Mesenchymal stem cell (in vitro differentiated cells and primary cell): ENCODE data around the gene ZBTB40.

Experiments
- DNase-seq: peaks from one replicate; pipeline ENCODE4 v3.0.0-alpha.2; 2013
- H2AFZ ChIP-seq: one replicate; pipeline ENCODE4 v1.6.1; 2013; ENCODE audit warnings: low read depth, mild to moderate bottlenecking, control low read depth, inconsistent platforms, low read length, moderate library complexity
- H2AK5ac ChIP-seq: 2 replicates; pipeline ENCODE4 v1.6.1; 2013; ENCODE audit warnings: low read length, moderate library complexity, mild to moderate bottlenecking, inconsistent platforms; ENCODE audit not compliant: severe bottlenecking
- H2BK120ac ChIP-seq: one replicate; pipeline ENCODE4 v1.6.1; 2013; ENCODE audit warnings: low read depth, mild to moderate bottlenecking, inconsistent platforms, low read length, moderate library complexity
- H2BK12ac ChIP-seq, 2 experiments: one replicate each; pipeline ENCODE4 v1.6.1; 2013; ENCODE audit warnings: inconsistent platforms in 2 of 2, low read length in 2 of 2, mild to moderate bottlenecking in 2 of 2, moderate library complexity in 2 of 2, control low read depth in 1 of 2
- H2BK15ac ChIP-seq: one replicate; pipeline ENCODE4 v1.6.1; 2013; ENCODE audit warnings: mild to moderate bottlenecking, low read depth, inconsistent platforms; ENCODE audit not compliant: poor library complexity, severe bottlenecking
- H2BK5ac ChIP-seq: 2 replicates; pipeline ENCODE4 v1.6.1; 2013; ENCODE audit warnings: low read depth, mild to moderate bottlenecking, low read length, control low read depth, inconsistent platforms; ENCODE audit not compliant: poor library complexity, severe bottlenecking
- H3K14ac ChIP-seq, 2 experiments: one replicate each; pipeline ENCODE4 v1.6.1; 2013; ENCODE audit warnings: inconsistent platforms in 2 of 2, low read length in 2 of 2, control low read depth in 1 of 2, mild to moderate bottlenecking in 1 of 2, moderate library complexity in 1 of 2
- H3K18ac ChIP-seq, 2 experiments: one replicate each; pipeline ENCODE4 v1.6.1; 2013; ENCODE audit warnings: inconsistent platforms in 2 of 2, low read length in 2 of 2, control low read depth in 1 of 2, low read depth in 1 of 2, mild to moderate bottlenecking in 1 of 2
- H3K23ac ChIP-seq, 2 experiments: one replicate each; pipeline ENCODE4 v1.6.1; 2013; ENCODE audit warnings: inconsistent platforms in 2 of 2, low read length in 2 of 2, mild to moderate bottlenecking in 2 of 2, moderate library complexity in 2 of 2, control low read depth in 1 of 2
- H3K27ac ChIP-seq: 2 replicates; pipeline ENCODE4 v1.5.1; 2013; ENCODE audit warnings: mild to moderate bottlenecking, moderate library complexity, low read length, control low read depth, inconsistent platforms; ENCODE audit not compliant: poor library complexity, severe bottlenecking
- H3K27me3 ChIP-seq, 2 experiments: 2 replicates each; pipeline versions ENCODE4 v1.6.1 to v1.7.0; 2013; ENCODE audit warnings: low read length in 2 of 2, mild to moderate bottlenecking in 2 of 2, moderate library complexity in 2 of 2, control low read depth in 1 of 2, inconsistent platforms in 1 of 2; ENCODE audit not compliant: control insufficient read depth in 1 of 2, insufficient read depth in 1 of 2
- H3K36me3 ChIP-seq, 2 experiments: 2 replicates each; pipeline versions ENCODE4 v1.6.1 to v1.7.0; 2013; ENCODE audit warnings: low read length in 2 of 2, control low read depth in 1 of 2, inconsistent platforms in 1 of 2, low read depth in 1 of 2, mild to moderate bottlenecking in 1 of 2; ENCODE audit not compliant: insufficient read depth in 2 of 2, control insufficient read depth in 1 of 2
- H3K4ac ChIP-seq, 2 experiments: one replicate each; pipeline ENCODE4 v1.6.1; 2013; ENCODE audit warnings: inconsistent platforms in 2 of 2, low read length in 2 of 2, mild to moderate bottlenecking in 2 of 2, moderate library complexity in 2 of 2, control low read depth in 1 of 2, low read depth in 1 of 2
- H3K4me1 ChIP-seq: 2 replicates; pipeline ENCODE4 v1.6.1; 2013; ENCODE audit warnings: low read depth, low read length, control low read depth; ENCODE audit not compliant: control insufficient read depth, insufficient read depth
- H3K4me2 ChIP-seq: 2 replicates; pipeline ENCODE4 v1.6.1; 2013; ENCODE audit warnings: low read length, mild to moderate bottlenecking, inconsistent platforms; ENCODE audit not compliant: poor library complexity, severe bottlenecking
- H3K4me3 ChIP-seq, 2 experiments: 2 replicates each; pipeline versions ENCODE4 v1.5.1 to v1.7.0; 2013; ENCODE audit warnings: low read length in 2 of 2, mild to moderate bottlenecking in 2 of 2, control low read depth in 1 of 2, low read depth in 1 of 2; ENCODE audit not compliant: insufficient read depth in 1 of 2
- H3K79me1 ChIP-seq: replicated peaks from 2 replicates; pipeline ENCODE4 v1.6.1; 2013; ENCODE audit warnings: mild to moderate bottlenecking, control low read depth, low read length, inconsistent platforms; ENCODE audit not compliant: poor library complexity, severe bottlenecking
- H3K9ac ChIP-seq: 2 replicates; pipeline ENCODE4 v1.7.0; 2013; ENCODE audit warnings: mild to moderate bottlenecking, low read length, moderate library complexity
- H3K9me3 ChIP-seq: 2 replicates; pipeline ENCODE4 v1.7.0; 2013; ENCODE audit warnings: mild to moderate bottlenecking, low read length; ENCODE audit not compliant: control insufficient read depth
- H4K8ac ChIP-seq: one replicate; pipeline ENCODE4 v1.6.1; 2013; ENCODE audit warnings: inconsistent platforms, mild to moderate bottlenecking, low read length, moderate library complexity
- H4K91ac ChIP-seq: one replicate; pipeline ENCODE4 v1.6.1; 2013; ENCODE audit warnings: mild to moderate bottlenecking, low read length, inconsistent platforms
- WGBS: methylation state at CpG from one replicate; pipeline ENCODE4 v1.1.7; 2013; ENCODE audit warnings: mixed read lengths; 5-methylcytosine and 5-hydroxymethylcytosine counted together

The ZBTB40 gene

GRCh38 chr1:22440582-22440981, 11.1 kb upstream of the ZBTB40 start:
- Histone ChIP-seq H3K18ac (no peak overlapping the region), H3K23ac (no peak overlapping the region), H3K14ac (no peak overlapping the region), H3K4me1 (no peaks in the 10 kb centered on the region), H2AFZ (no peak overlapping the region), H3K27ac (no peak overlapping the region), H2BK12ac (no peak overlapping the region), H2BK15ac (no peak overlapping the region), H2BK120ac (no peak overlapping the region), H4K91ac (no peak overlapping the region), H3K9me3 (peaks cover 13% of the 10 kb centered on the region), H3K36me3 (no peaks in the 10 kb centered on the region), H3K4me2 (no peak overlapping the region), H3K4me3 (no peak overlapping the region), H3K79me1 (no peaks in the 10 kb centered on the region), H2AK5ac (no peak overlapping the region), H4K8ac (no peak overlapping the region), H2BK5ac (no peak overlapping the region), H3K4ac (no peak overlapping the region), H3K27me3 (no peaks in the 10 kb centered on the region), H3K9ac (no peak overlapping the region)
- DNase-seq: no peak

GRCh38 chr1:22442212-22442894, 9.3 kb upstream of the ZBTB40 start:
- no peak overlapping the region for H2BK12ac ChIP-seq
- no peak for DNase-seq
- peaks cover 13% of the 10 kb centered on the region for H3K9me3 ChIP-seq
- H3K4ac ChIP-seq: no peak overlapping the region
- no peaks in the 10 kb centered on the region for H3K36me3 ChIP-seq
- peaks cover 2% of the 10 kb centered on the region for H3K4me1 ChIP-seq
- no peak overlapping the region for H4K8ac ChIP-seq
- 50% methylated on average over 2 of the region's 5 CpGs for WGBS
- H3K9ac ChIP-seq: no peak overlapping the region
- no peak overlapping the region for H3K18ac ChIP-seq
- no peaks in the 10 kb centered on the region for H3K27me3 ChIP-seq
- H3K4me3 ChIP-seq: no peak overlapping the region
- H2BK120ac ChIP-seq: no peak overlapping the region
- H3K14ac ChIP-seq: no peak overlapping the region
- no peak overlapping the region for H3K4me2 ChIP-seq
- no peak overlapping the region for H2BK5ac ChIP-seq
- H3K27ac ChIP-seq: no peak overlapping the region
- H4K91ac ChIP-seq: no peak overlapping the region
- H2AK5ac ChIP-seq: no peak overlapping the region
- no peak overlapping the region for H3K23ac ChIP-seq
- H2AFZ ChIP-seq: no peak overlapping the region
- H3K79me1 ChIP-seq: no peaks in the 10 kb centered on the region
- no peak overlapping the region for H2BK15ac ChIP-seq

GRCh38 chr1:22443332-22443731, 8.3 kb upstream of the ZBTB40 start:
- H3K9ac ChIP-seq: no peak overlapping the region
- no peak overlapping the region for H3K14ac ChIP-seq
- H2BK5ac ChIP-seq: no peak overlapping the region
- no peak overlapping the region for H3K4ac ChIP-seq
- H3K9me3 ChIP-seq: peaks cover 13% of the 10 kb centered on the region
- H3K27me3 ChIP-seq: no peaks in the 10 kb centered on the region
- H4K8ac ChIP-seq: no peak overlapping the region
- H3K4me2 ChIP-seq: no peak overlapping the region
- H3K27ac ChIP-seq: no peak overlapping the region
- WGBS: 52% methylated on average over 4 of the region's 4 CpGs
- no peak overlapping the region for H2AFZ ChIP-seq
- H3K36me3 ChIP-seq: no peaks in the 10 kb centered on the region
- no peak overlapping the region for H3K4me3 ChIP-seq
- peaks cover 6% of the 10 kb centered on the region for H3K4me1 ChIP-seq
- H3K18ac ChIP-seq: no peak overlapping the region
- H2AK5ac ChIP-seq: no peak overlapping the region
- H2BK12ac ChIP-seq: no peak overlapping the region
- H2BK15ac ChIP-seq: no peak overlapping the region
- DNase-seq: no peak
- no peak overlapping the region for H3K23ac ChIP-seq
- H2BK120ac ChIP-seq: no peak overlapping the region
- H4K91ac ChIP-seq: no peak overlapping the region
- H3K79me1 ChIP-seq: no peaks in the 10 kb centered on the region

GRCh38 chr1:22444856-22445255, 6.8 kb upstream of the ZBTB40 start:
- Histone ChIP-seq H2AK5ac (peak overlapping the region; percentile 58), H2BK120ac (no peak overlapping the region), H2BK15ac (no peak overlapping the region), H3K27me3 (no peaks in the 10 kb centered on the region), H3K9ac (no peak overlapping the region), H3K36me3 (no peaks in the 10 kb centered on the region), H4K91ac (no peak overlapping the region), H3K4me1 (peaks cover 6% of the 10 kb centered on the region), H2BK12ac (no peak overlapping the region), H3K27ac (no peak overlapping the region), H3K4me2 (no peak overlapping the region), H3K14ac (no peak overlapping the region), H3K23ac (no peak overlapping the region), H3K4me3 (no peak overlapping the region), H2BK5ac (no peak overlapping the region), H4K8ac (no peak overlapping the region), H2AFZ (no peak overlapping the region), H3K9me3 (peaks cover 9% of the 10 kb centered on the region), H3K79me1 (no peaks in the 10 kb centered on the region), H3K18ac (no peak overlapping the region), H3K4ac (no peak overlapping the region)
- WGBS: no CpG with 5 or more reads among the region's 2 CpGs
- peak; percentile 26 for DNase-seq
